ENCODE results near the gene IQSEC1.

The IQSEC1 gene

GRCh38 chr3:12929801-12930200 lies 143.4 kb downstream of the IQSEC1 start:
- TF ChIP-seq POLR2AphosphoS5 (IDR thresholded peaks at IDR 0.05; ENCODE audit: low read depth, low read length) (no peak), TAF1 (IDR thresholded peaks at IDR 0.05; ENCODE audit: borderline replicate concordance, insufficient read depth, low read length) (no peak), REST (IDR thresholded peaks at IDR 0.05; ENCODE audit: insufficient read depth in 1 of 2, low read depth in 2 of 2, low read length in 2 of 2) (no peak), FOXP2 (optimal IDR thresholded peaks at IDR 0.05; ENCODE audit: borderline replicate concordance, extremely low read depth, extremely low read length, insufficient read depth) (no peak), SIN3A (IDR thresholded peaks at IDR 0.05; ENCODE audit: borderline replicate concordance, insufficient read depth, low read length) (no peak)

GRCh38 chr3:12926660-12927059 lies 146.6 kb downstream of the IQSEC1 start:
- TF ChIP-seq REST (IDR thresholded peaks at IDR 0.05; ENCODE audit: insufficient read depth in 1 of 2, low read depth in 2 of 2, low read length in 2 of 2) (no peak), TAF1 (IDR thresholded peaks at IDR 0.05; ENCODE audit: borderline replicate concordance, insufficient read depth, low read length) (no peak), SIN3A (IDR thresholded peaks at IDR 0.05; ENCODE audit: borderline replicate concordance, insufficient read depth, low read length) (no peak), FOXP2 (optimal IDR thresholded peaks at IDR 0.05; ENCODE audit: borderline replicate concordance, extremely low read depth, extremely low read length, insufficient read depth) (no peak), POLR2AphosphoS5 (IDR thresholded peaks at IDR 0.05; ENCODE audit: low read depth, low read length) (no peak)

GRCh38 chr3:12925648-12926047 lies 147.6 kb downstream of the IQSEC1 start:
- TF ChIP-seq REST (IDR thresholded peaks at IDR 0.05; ENCODE audit: insufficient read depth in 1 of 2, low read depth in 2 of 2, low read length in 2 of 2) (no peak), POLR2AphosphoS5 (IDR thresholded peaks at IDR 0.05; ENCODE audit: low read depth, low read length) (no peak), FOXP2 (optimal IDR thresholded peaks at IDR 0.05; ENCODE audit: borderline replicate concordance, extremely low read depth, extremely low read length, insufficient read depth) (no peak), SIN3A (IDR thresholded peaks at IDR 0.05; ENCODE audit: borderline replicate concordance, insufficient read depth, low read length) (no peak), TAF1 (IDR thresholded peaks at IDR 0.05; ENCODE audit: borderline replicate concordance, insufficient read depth, low read length) (no peak)

GRCh38 chr3:12924437-12924836 lies 148.8 kb downstream of the IQSEC1 start:
- TF ChIP-seq TAF1 (IDR thresholded peaks at IDR 0.05; ENCODE audit: borderline replicate concordance, insufficient read depth, low read length) (no peak), SIN3A (IDR thresholded peaks at IDR 0.05; ENCODE audit: borderline replicate concordance, insufficient read depth, low read length) (no peak), FOXP2 (optimal IDR thresholded peaks at IDR 0.05; ENCODE audit: borderline replicate concordance, extremely low read depth, extremely low read length, insufficient read depth) (no peak)

GRCh38 chr3:12922881-12923431 lies 150.3 kb downstream of the IQSEC1 start:
- TF ChIP-seq REST (IDR thresholded peaks at IDR 0.05; ENCODE audit: insufficient read depth in 1 of 2, low read depth in 2 of 2, low read length in 2 of 2) (no peak), TAF1 (IDR thresholded peaks at IDR 0.05; ENCODE audit: borderline replicate concordance, insufficient read depth, low read length) (no peak), SIN3A (IDR thresholded peaks at IDR 0.05; ENCODE audit: borderline replicate concordance, insufficient read depth, low read length) (no peak), POLR2AphosphoS5 (IDR thresholded peaks at IDR 0.05; ENCODE audit: low read depth, low read length) (no peak), FOXP2 (optimal IDR thresholded peaks at IDR 0.05; ENCODE audit: borderline replicate concordance, extremely low read depth, extremely low read length, insufficient read depth) (no peak)
